Smooth muscle cell (in vitro differentiated cells): ENCODE data around the gene ZSCAN25. TPM values are rescaled to one million over a fixed set of nuclear protein-coding genes. Genes with fewer than 3 reads are reported as not detected.

Experiments used
- DNase-seq: peaks from one replicate; lab custom pipeline; 2025; ENCODE audit not compliant: unreplicated experiment; lab: John Stamatoyannopoulos, UW
- H2AFZ ChIP-seq: fragments of 200-600 bp; sonication (generic); 2 replicates; pipeline ENCODE4 v1.6.0; 2016; ENCODE audit warnings: antibody characterized with exemption, low read depth, mild to moderate bottlenecking
- H3F3A ChIP-seq: fragments of 200-600 bp; sonication (generic); 2 replicates; pipeline ENCODE4 v1.6.0; 2017; ENCODE audit warnings: antibody characterized with exemption, low read depth
- H3K27ac ChIP-seq: fragments of 200-600 bp; sonication (generic); 2 replicates; pipeline ENCODE4 v1.5.1; 2016; ENCODE audit warnings: low read depth, mild to moderate bottlenecking
- H3K27me3 ChIP-seq: fragments of 200-600 bp; sonication (generic); 2 replicates; pipeline ENCODE4 v1.6.1; 2016; ENCODE audit warnings: low read depth, mild to moderate bottlenecking
- H3K36me3 ChIP-seq: fragments of 200-600 bp; sonication (generic); 2 replicates; pipeline ENCODE4 v1.5.1; 2016; ENCODE audit warnings: low read depth
- H3K4me1 ChIP-seq: fragments of 200-600 bp; sonication (generic); 2 replicates; pipeline ENCODE4 v1.5.1; 2016; ENCODE audit warnings: low read depth
- H3K4me2 ChIP-seq: fragments of 200-600 bp; sonication (generic); 2 replicates; pipeline ENCODE4 v1.6.0; 2016; ENCODE audit warnings: mild to moderate bottlenecking
- H3K4me3 ChIP-seq: fragments of 200-600 bp; sonication (generic); 2 replicates; pipeline ENCODE4 v1.5.1; 2016; ENCODE audit warnings: mild to moderate bottlenecking
- H3K79me2 ChIP-seq: fragments of 200-600 bp; sonication (generic); 2 replicates; pipeline ENCODE4 v1.6.0; 2016; ENCODE audit warnings: low read depth, mild to moderate bottlenecking
- H3K9ac ChIP-seq: fragments of 200-600 bp; sonication (generic); 2 replicates; pipeline ENCODE4 v1.6.0; 2016; ENCODE audit warnings: low read depth
- H3K9me3 ChIP-seq: fragments of 200-600 bp; sonication (generic); replicated peaks from 2 replicates; pipeline ENCODE4 v1.5.1; 2016; ENCODE audit warnings: low read depth
- H4K20me1 ChIP-seq: fragments of 200-600 bp; sonication (generic); 2 replicates; pipeline ENCODE4 v1.6.0; 2016; ENCODE audit warnings: low read depth
- CTCF ChIP-seq: fragments of 200-600 bp; sonication (generic); IDR thresholded peaks from 2 replicates; pipeline ENCODE4 v1.5.1; 2017; ENCODE audit warnings: borderline replicate concordance, mild to moderate bottlenecking, antibody characterized with exemption; ENCODE audit not compliant: insufficient read depth, poor library complexity, severe bottlenecking
- WGBS: methylation state at CpG from one replicate; pipeline ENCODE4 v1.1.7; 2016; ENCODE audit warnings: low lambda C conversion rate; 5-methylcytosine and 5-hydroxymethylcytosine counted together
- polyA plus RNA-seq: library from polyadenylated mRNA; unstranded; fragments of >200 nt; fragmentation: Nextera tagmentation; extraction: Ambion mirVana; gene quantifications from 2 replicates; pipeline ENCODE4 v1.2.1, GENCODE V29; 2016
- total RNA-seq: library from RNA; depleted of rRNA; stranded (reverse); fragments of >200 nt; gene quantifications from 2 replicates; pipeline ENCODE4 v1.2.3, GENCODE V29; 2014

ZSCAN25 gene
- total and polyA plus RNA-seq, 2 experiments from 2014 or later: 6.2 to 8.0 TPM

GRCh38 chr7:99621271-99621670 lies 4.5 kb downstream of the ZSCAN25 start:
- Histone ChIP-seq H3K36me3 (no peaks in the 10 kb centered on the region), H3K27ac (peak overlapping the region; percentile 83)
- WGBS: 99% methylated on average over 5 of the region's 5 CpGs

GRCh38 chr7:99622596-99622995 lies 5.8 kb downstream of the ZSCAN25 start:
- no peak overlapping the region for H3K9ac ChIP-seq
- no peak overlapping the region for H2AFZ ChIP-seq
- no peak overlapping the region for H3K27ac ChIP-seq
- no peak overlapping the region for H3K4me3 ChIP-seq
- peaks cover 21% of the 10 kb centered on the region for H4K20me1 ChIP-seq
- no peak for TF ChIP-seq CTCF
- H3K27me3 ChIP-seq: no peaks in the 10 kb centered on the region
- no peak for DNase-seq
- H3K36me3 ChIP-seq: peaks cover 9% of the 10 kb centered on the region
- WGBS: 93% methylated on average over 10 of the region's 10 CpGs
- no peak overlapping the region for H3K4me2 ChIP-seq
- H3K4me1 ChIP-seq: peaks cover 6% of the 10 kb centered on the region
- H3F3A ChIP-seq: no peaks in the 10 kb centered on the region
- H3K79me2 ChIP-seq: peaks cover 11% of the 10 kb centered on the region
- H3K9me3 ChIP-seq: no peaks in the 10 kb centered on the region

More at GRCh38 chr7:99621271-99621670, 4.5 kb downstream of the ZSCAN25 start:
- no peaks in the 10 kb centered on the region for H3K27me3 ChIP-seq
- TF ChIP-seq CTCF: no peak
- peaks cover 16% of the 10 kb centered on the region for H3K79me2 ChIP-seq
- H3F3A ChIP-seq: no peaks in the 10 kb centered on the region
- no peak overlapping the region for H2AFZ ChIP-seq
- no peak for DNase-seq
- peaks cover 8% of the 10 kb centered on the region for H4K20me1 ChIP-seq
- no peak overlapping the region for H3K9ac ChIP-seq
- peaks cover 9% of the 10 kb centered on the region for H3K4me1 ChIP-seq
- no peaks in the 10 kb centered on the region for H3K9me3 ChIP-seq
- H3K4me3 ChIP-seq: no peak overlapping the region
- H3K4me2 ChIP-seq: no peak overlapping the region

GRCh38 chr7:99623091-99623693 lies 6.4 kb downstream of the ZSCAN25 start:
- Histone ChIP-seq H3K79me2 (peaks cover 5% of the 10 kb centered on the region), H2AFZ (no peak overlapping the region)
- WGBS: 88% methylated on average over 7 of the region's 7 CpGs

More at GRCh38 chr7:99623091-99623693, 6.4 kb downstream of the ZSCAN25 start:
- peaks cover 22% of the 10 kb centered on the region for H4K20me1 ChIP-seq
- no peak for TF ChIP-seq CTCF
- no peak overlapping the region for H3K27ac ChIP-seq
- H3K27me3 ChIP-seq: no peaks in the 10 kb centered on the region
- H3K36me3 ChIP-seq: peaks cover 9% of the 10 kb centered on the region
- no peak for DNase-seq
- peaks cover under 1% of the 10 kb centered on the region for H3K4me1 ChIP-seq
- H3K4me2 ChIP-seq: no peak overlapping the region
- H3F3A ChIP-seq: no peaks in the 10 kb centered on the region
- H3K9me3 ChIP-seq: no peaks in the 10 kb centered on the region
- H3K4me3 ChIP-seq: no peak overlapping the region
- no peak overlapping the region for H3K9ac ChIP-seq
